Suprapubic skin (tissue), 4 donors: ENCODE data around the gene PRR5.

Experiments used
- EP300 ChIP-seq: sonication (generic); formaldehyde crosslinking; IDR thresholded peaks from one replicate; pipeline ENCODE4 v1.6.1; 2017; ENCODE audit warnings: antibody characterized with exemption
- POLR2A ChIP-seq, 2 donors: fragments of 450-650 bp; IDR thresholded peaks; one replicate each; pipeline ENCODE4 v1.6.1; 2017; ENCODE audit warnings: antibody characterized with exemption in 2 of 2, mild to moderate bottlenecking in 2 of 2, moderate library complexity in 2 of 2
- POLR2AphosphoS5 ChIP-seq, 3 donors: sonication (generic); formaldehyde crosslinking; IDR thresholded peaks; one replicate each; pipeline ENCODE4 v1.6.1; 2017; ENCODE audit warnings: antibody characterized with exemption in 3 of 3
- TF ChIP-seq, protein P1 (sequence below), 2 donors: fragments of 200-600 bp in 1 of 2; fragments of 450-650 bp in 1 of 2; sonication (generic) in 1 of 2; IDR thresholded peaks; one replicate each; pipeline ENCODE4 v1.5.1; 2016 to 2019; ENCODE audit warnings: antibody characterized with exemption in 2 of 2, mild to moderate bottlenecking in 1 of 2, moderate library complexity in 1 of 2

GRCh38 chr22:44783091-44783490, 81.1 kb downstream of the PRR5 start:
- TF ChIP-seq, protein P1, sequence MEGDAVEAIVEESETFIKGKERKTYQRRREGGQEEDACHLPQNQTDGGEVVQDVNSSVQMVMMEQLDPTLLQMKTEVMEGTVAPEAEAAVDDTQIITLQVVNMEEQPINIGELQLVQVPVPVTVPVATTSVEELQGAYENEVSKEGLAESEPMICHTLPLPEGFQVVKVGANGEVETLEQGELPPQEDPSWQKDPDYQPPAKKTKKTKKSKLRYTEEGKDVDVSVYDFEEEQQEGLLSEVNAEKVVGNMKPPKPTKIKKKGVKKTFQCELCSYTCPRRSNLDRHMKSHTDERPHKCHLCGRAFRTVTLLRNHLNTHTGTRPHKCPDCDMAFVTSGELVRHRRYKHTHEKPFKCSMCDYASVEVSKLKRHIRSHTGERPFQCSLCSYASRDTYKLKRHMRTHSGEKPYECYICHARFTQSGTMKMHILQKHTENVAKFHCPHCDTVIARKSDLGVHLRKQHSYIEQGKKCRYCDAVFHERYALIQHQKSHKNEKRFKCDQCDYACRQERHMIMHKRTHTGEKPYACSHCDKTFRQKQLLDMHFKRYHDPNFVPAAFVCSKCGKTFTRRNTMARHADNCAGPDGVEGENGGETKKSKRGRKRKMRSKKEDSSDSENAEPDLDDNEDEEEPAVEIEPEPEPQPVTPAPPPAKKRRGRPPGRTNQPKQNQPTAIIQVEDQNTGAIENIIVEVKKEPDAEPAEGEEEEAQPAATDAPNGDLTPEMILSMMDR (IDR thresholded peaks at IDR 0.05) = no peak
- TF ChIP-seq POLR2AphosphoS5 (IDR thresholded peaks at IDR 0.05) (no peak), POLR2A (IDR thresholded peaks at IDR 0.05) (no peak), EP300 (no peak)
